Testis (tissue), 3 donors: ENCODE results near the gene SPATC1L. TPM values are rescaled to one million over a fixed set of nuclear protein-coding genes. Genes with fewer than 3 reads are reported as not detected.
"Not testable (repeated sequence)": the region's sequence is repeated elsewhere in the genome, so short reads cannot be mapped to it uniquely, and the experiment has no call there.

ENCODE experiments used
- DNase-seq: peaks from one replicate; pipeline ENCODE4 v3.0.0-alpha.2; 2019
- H3K27ac ChIP-seq, 2 donors: fragments of 200-600 bp; sonication (generic); one replicate each; pipeline ENCODE4 v1.5.1; 2019
- H3K27me3 ChIP-seq: fragments of 200-600 bp; sonication (generic); one replicate; pipeline ENCODE4 v1.5.1; 2019
- H3K36me3 ChIP-seq: fragments of 200-600 bp; sonication (generic); one replicate; pipeline ENCODE4 v1.5.1; 2017; ENCODE audit warnings: low read depth; ENCODE audit errors: missing control alignments
- H3K4me1 ChIP-seq: fragments of 200-600 bp; sonication (generic); one replicate; pipeline ENCODE4 v1.5.1; 2019
- H3K4me3 ChIP-seq, 2 donors: fragments of 200-600 bp; sonication (generic); one replicate each; pipeline ENCODE4 v1.5.1; 2017 to 2019
- H3K9me3 ChIP-seq: fragments of 200-600 bp; sonication (generic); one replicate; pipeline ENCODE4 v1.5.1; 2017
- POLR2A ChIP-seq: fragments of 450-650 bp; IDR thresholded peaks from one replicate; pipeline ENCODE4 v1.6.1; 2017; ENCODE audit warnings: antibody characterized with exemption, mild to moderate bottlenecking, moderate library complexity
- WGBS, 2 donors: methylation state at CpG; one replicate each; pipeline ENCODE4 v1.1.5; 2018; 5-methylcytosine and 5-hydroxymethylcytosine counted together
- intact Hi-C: fragments of 100-400 bp; cut with DNase I; formaldehyde crosslinking; loops from one replicate; pipeline ENCODE4 v1.15.1; 2023; ENCODE audit warnings: low total_unique reads
- polyA plus RNA-seq: library from polyadenylated mRNA; stranded (reverse); fragments of 350-450 nt; fragmentation: Illumina TruSeq; extraction: RNeasy Lipid Tissue Mini Kit (QIAGEN cat#74804); gene quantifications from one replicate; pipeline ENCODE4 v1.2.3, GENCODE V29; 2014; ENCODE audit warnings: low read depth, low replicate concordance; ENCODE audit not compliant: insufficient read depth
- total RNA-seq, 2 donors: library from RNA; depleted of rRNA; stranded (reverse); fragments of >200 nt; gene quantifications; one replicate each; pipeline ENCODE4 v1.2.3, GENCODE V29; 2016
- TF ChIP-seq, protein P1 (sequence below), 3 experiments: fragments of 450-650 bp in 2 of 3; fragments of 200-600 bp in 1 of 3; sonication (generic) in 1 of 3; IDR thresholded peaks; one replicate each; pipeline ENCODE4 v1.5.1; 2016 to 2019; ENCODE audit warnings: antibody characterized with exemption in 3 of 3, mild to moderate bottlenecking in 2 of 3, moderate library complexity in 1 of 3

The SPATC1L gene
- total and polyA plus RNA-seq, 3 donors from 2014 or later: 55.4 to 96.1 (median 75.6) TPM

DNA sequence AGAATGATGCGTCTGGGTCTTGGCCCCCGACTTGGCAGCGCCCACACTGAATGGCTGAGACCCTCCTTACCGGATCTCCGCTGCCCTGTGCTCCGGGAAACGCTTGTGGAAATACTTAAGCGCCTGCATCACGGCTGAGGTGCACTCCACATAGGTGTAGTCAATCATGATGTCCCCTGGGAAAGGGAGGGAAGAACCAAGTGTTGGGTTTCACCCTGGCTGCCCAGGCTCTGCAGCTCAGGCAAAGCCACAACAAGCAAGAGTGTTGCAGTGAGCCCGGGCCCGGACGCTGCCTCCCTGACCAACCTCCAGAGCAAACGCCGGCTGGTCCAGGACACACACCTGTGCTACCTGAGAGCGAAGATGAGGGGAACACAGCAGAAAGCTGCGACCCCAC, 21.5 kb upstream of the SPATC1L start:
- intact Hi-C loops: no loop called here
- Histone ChIP-seq H3K36me3 (no peaks in the 10 kb centered on the region), H3K9me3 (no peaks in the 10 kb centered on the region), H3K27ac (no peak overlapping the region), H3K27me3 (no peaks in the 10 kb centered on the region), H3K4me3 (no peak overlapping the region), H3K4me1 (no peaks in the 10 kb centered on the region)
- no peak for DNase-seq
- TF ChIP-seq, protein P1, sequence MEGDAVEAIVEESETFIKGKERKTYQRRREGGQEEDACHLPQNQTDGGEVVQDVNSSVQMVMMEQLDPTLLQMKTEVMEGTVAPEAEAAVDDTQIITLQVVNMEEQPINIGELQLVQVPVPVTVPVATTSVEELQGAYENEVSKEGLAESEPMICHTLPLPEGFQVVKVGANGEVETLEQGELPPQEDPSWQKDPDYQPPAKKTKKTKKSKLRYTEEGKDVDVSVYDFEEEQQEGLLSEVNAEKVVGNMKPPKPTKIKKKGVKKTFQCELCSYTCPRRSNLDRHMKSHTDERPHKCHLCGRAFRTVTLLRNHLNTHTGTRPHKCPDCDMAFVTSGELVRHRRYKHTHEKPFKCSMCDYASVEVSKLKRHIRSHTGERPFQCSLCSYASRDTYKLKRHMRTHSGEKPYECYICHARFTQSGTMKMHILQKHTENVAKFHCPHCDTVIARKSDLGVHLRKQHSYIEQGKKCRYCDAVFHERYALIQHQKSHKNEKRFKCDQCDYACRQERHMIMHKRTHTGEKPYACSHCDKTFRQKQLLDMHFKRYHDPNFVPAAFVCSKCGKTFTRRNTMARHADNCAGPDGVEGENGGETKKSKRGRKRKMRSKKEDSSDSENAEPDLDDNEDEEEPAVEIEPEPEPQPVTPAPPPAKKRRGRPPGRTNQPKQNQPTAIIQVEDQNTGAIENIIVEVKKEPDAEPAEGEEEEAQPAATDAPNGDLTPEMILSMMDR (IDR thresholded peaks at IDR 0.05): no peak
- no peak for TF ChIP-seq POLR2A
- WGBS, 2 donors: 91 to 92% methylated on average over 16 of the region's 16 CpGs

DNA sequence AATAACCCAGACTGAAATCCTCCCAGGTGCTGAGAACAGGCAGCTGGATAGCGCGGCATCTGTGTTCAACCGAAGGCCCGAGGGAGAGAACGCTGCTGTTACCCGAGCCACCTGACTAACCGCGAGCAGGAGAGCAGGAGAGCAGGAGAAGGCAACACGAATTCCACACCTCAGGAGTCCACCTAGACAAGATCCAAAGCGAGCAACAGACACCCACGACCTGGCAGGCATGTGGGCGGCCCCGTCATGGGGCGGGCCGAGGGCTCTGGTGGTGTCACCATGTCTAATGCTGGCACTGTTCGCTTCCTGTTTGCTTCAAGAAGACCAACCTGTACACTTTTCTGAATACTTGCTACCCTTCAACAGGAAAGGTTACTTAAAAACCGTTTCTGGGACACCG, 20.9 kb upstream of the SPATC1L start:
- Histone ChIP-seq H3K9me3 (no peaks in the 10 kb centered on the region), H3K36me3 (no peaks in the 10 kb centered on the region), H3K27me3 (no peaks in the 10 kb centered on the region), H3K4me3 (no peak overlapping the region), H3K4me1 (no peaks in the 10 kb centered on the region), H3K27ac (no peak overlapping the region)
- intact Hi-C loops: no loop called here
- no peak for DNase-seq
- TF ChIP-seq POLR2A: no peak
- TF ChIP-seq, protein P1 (IDR thresholded peaks at IDR 0.05): no peak
- WGBS, 2 donors: 92% methylated on average over 15 to 18 of the region's 18 CpGs

- Histone ChIP-seq H3K4me1 (peaks cover 6% of the 10 kb centered on the region), H3K27me3 (no peaks in the 10 kb centered on the region), H3K9me3 (no peaks in the 10 kb centered on the region), H3K36me3 (no peaks in the 10 kb centered on the region), H3K27ac (no peak overlapping the region), H3K4me3 (no peak overlapping the region)
- TF ChIP-seq, protein P1 (IDR thresholded peaks at IDR 0.05): no peak
- TF ChIP-seq POLR2A: no peak
- intact Hi-C loops: no loop called here
- 95 to 98% methylated on average over 8 of the region's 8 CpGs for WGBS, 2 donors
- no peak for DNase-seq
Observed at GRCh38 chr21:46203203-46203600, 18.9 kb upstream of the SPATC1L start.

GRCh38 chr21:46202592-46203202, 18.4 kb upstream of the SPATC1L start:
- Histone ChIP-seq H3K36me3 (no peaks in the 10 kb centered on the region), H3K4me3 (no peak overlapping the region), H3K27ac (no peak overlapping the region), H3K27me3 (no peaks in the 10 kb centered on the region), H3K4me1 (peaks cover 6% of the 10 kb centered on the region), H3K9me3 (no peaks in the 10 kb centered on the region)
- no peak for DNase-seq
- TF ChIP-seq, protein P1 (IDR thresholded peaks at IDR 0.05): no peak
- no peak for TF ChIP-seq POLR2A
- WGBS, 2 donors: 79 to 92% methylated on average over 6 of the region's 6 CpGs
- intact Hi-C loops: no loop called here

DNA sequence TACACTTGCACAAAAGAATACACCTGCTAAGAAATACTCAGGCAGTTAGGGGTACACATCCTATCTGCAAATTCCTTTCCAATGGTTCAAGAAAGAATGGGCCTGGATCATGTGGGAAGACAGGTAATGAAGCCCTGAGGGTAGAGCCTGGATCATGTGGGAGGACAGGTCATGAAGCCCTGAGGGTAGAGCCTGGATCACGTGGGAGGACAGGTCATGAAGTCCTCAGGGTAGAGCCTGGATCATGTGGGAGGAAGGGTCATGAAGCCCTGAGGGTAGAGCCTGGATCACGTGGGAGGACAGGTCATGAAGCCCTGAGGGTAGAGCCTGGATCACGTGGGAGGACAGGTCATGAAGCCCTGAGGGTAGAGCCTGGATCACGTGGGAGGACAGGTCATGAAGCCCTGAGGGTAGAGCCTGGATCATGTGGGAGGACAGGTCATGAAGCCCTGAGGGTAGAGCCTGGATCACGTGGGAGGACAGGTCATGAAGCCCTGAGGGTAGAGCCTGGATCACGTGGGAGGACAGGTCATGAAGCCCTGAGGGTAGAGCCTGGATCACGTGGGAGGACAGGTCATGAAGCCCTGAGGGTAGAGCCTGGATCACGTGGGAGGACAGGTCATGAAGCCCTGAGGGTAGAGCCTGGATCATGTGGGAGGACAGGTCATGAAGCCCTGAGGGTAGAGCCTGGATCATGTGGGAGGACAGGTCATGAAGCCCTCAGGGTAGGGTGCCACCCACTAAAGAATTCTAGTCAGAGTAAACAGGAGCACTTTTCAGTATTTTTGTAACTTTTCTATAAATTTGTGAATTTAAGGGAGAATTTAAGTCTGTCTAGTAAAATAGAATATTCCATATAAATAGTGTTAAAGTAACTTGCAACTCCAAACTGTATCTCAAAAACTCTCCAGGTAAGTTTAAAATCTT, 16.9 kb upstream of the SPATC1L start:
- H3K4me3 ChIP-seq, H3K27ac ChIP-seq, H3K9me3 ChIP-seq, H3K36me3 ChIP-seq, H3K4me1 ChIP-seq, intact Hi-C loops, DNase-seq, H3K27me3 ChIP-seq: not testable (repeated sequence)
- 60 to 73% methylated on average over 1 to 2 of the region's 8 CpGs for WGBS, 2 donors
